Non-pigmented ciliary epithelial cell (primary cell): Measurements from ENCODE around the gene ARMH3.

ENCODE experiments used
- DNase-seq: peaks from one replicate; pipeline ENCODE4 v3.0.0-alpha.2; 2010; ENCODE audit warnings: low read depth

ARMH3 gene

GRCh38 chr10:101894266-101894665, 161.7 kb downstream of the ARMH3 start:
- DNase-seq = no peak

GRCh38 chr10:101893510-101894120, 162.4 kb downstream of the ARMH3 start:
- no peak for DNase-seq

- no peak for DNase-seq
Measured at GRCh38 chr10:101892782-101893391, 163.1 kb downstream of the ARMH3 start.

GRCh38 chr10:101889256-101890210, 166.4 kb downstream of the ARMH3 start:
- no peak for DNase-seq

- DNase-seq = no peak
Measured at GRCh38 chr10:101888251-101888949, 167.6 kb downstream of the ARMH3 start.

GRCh38 chr10:101887775-101888174, 168.2 kb downstream of the ARMH3 start:
- no peak for DNase-seq

GRCh38 chr10:101886521-101887312, 169.3 kb downstream of the ARMH3 start:
- no peak for DNase-seq

GRCh38 chr10:101881036-101881774, 174.8 kb downstream of the ARMH3 start:
- no peak for DNase-seq

- no peak for DNase-seq
Measured at GRCh38 chr10:101880232-101880573, 175.8 kb downstream of the ARMH3 start.

GRCh38 chr10:101879456-101880231, 176.3 kb downstream of the ARMH3 start:
- no peak for DNase-seq

GRCh38 chr10:101878869-101879268, 177.1 kb downstream of the ARMH3 start:
- no peak for DNase-seq

GRCh38 chr10:101875068-101875688, 180.8 kb downstream of the ARMH3 start:
- no peak for DNase-seq

GRCh38 chr10:101874252-101874651, 181.7 kb downstream of the ARMH3 start:
- no peak for DNase-seq

GRCh38 chr10:101867931-101868330, 188.0 kb downstream of the ARMH3 start:
- no peak for DNase-seq

- no peak for DNase-seq
Measured at GRCh38 chr10:101859530-101859929, 196.4 kb downstream of the ARMH3 start.

GRCh38 chr10:101858723-101859500, 197.1 kb downstream of the ARMH3 start:
- no peak for DNase-seq

- DNase-seq = no peak
Measured at GRCh38 chr10:101857802-101858476, 198.0 kb downstream of the ARMH3 start.

- no peak for DNase-seq
Measured at GRCh38 chr10:101856626-101857025, 199.3 kb downstream of the ARMH3 start.
